PFSK-1 (cell line): ENCODE data around the gene ZSCAN18.

Experiments
- FOXP2 ChIP-seq: optimal IDR thresholded peaks from 2 replicates; pipeline ENCODE3; 2011; ENCODE audit warnings: borderline replicate concordance, control low read depth, inconsistent platforms; ENCODE audit not compliant: insufficient read depth; ENCODE audit errors: extremely low read length, extremely low read depth
- POLR2AphosphoS5 ChIP-seq: IDR thresholded peaks from 2 replicates; pipeline ENCODE4 v1.6.1; 2012; ENCODE audit warnings: low read depth, mild to moderate bottlenecking, control low read depth, low read length, moderate library complexity
- REST ChIP-seq, 2 experiments: IDR thresholded peaks; 2 replicates each; pipeline versions ENCODE4 v1.6.1 to v1.8.0; 2011 to 2012; ENCODE audit warnings: low read depth in 2 of 2, low read length in 2 of 2, control low read depth in 1 of 2, inconsistent platforms in 1 of 2, mild to moderate bottlenecking in 1 of 2, moderate library complexity in 1 of 2; ENCODE audit not compliant: insufficient read depth in 1 of 2
- SIN3A ChIP-seq: IDR thresholded peaks from 2 replicates; pipeline ENCODE4 v1.6.1; 2012; ENCODE audit warnings: mild to moderate bottlenecking, low read length, moderate library complexity, borderline replicate concordance; ENCODE audit not compliant: insufficient read depth
- TAF1 ChIP-seq: IDR thresholded peaks from 2 replicates; pipeline ENCODE4 v1.6.1; 2012; ENCODE audit warnings: low read length, control low read depth, borderline replicate concordance; ENCODE audit not compliant: insufficient read depth

The ZSCAN18 gene

DNA sequence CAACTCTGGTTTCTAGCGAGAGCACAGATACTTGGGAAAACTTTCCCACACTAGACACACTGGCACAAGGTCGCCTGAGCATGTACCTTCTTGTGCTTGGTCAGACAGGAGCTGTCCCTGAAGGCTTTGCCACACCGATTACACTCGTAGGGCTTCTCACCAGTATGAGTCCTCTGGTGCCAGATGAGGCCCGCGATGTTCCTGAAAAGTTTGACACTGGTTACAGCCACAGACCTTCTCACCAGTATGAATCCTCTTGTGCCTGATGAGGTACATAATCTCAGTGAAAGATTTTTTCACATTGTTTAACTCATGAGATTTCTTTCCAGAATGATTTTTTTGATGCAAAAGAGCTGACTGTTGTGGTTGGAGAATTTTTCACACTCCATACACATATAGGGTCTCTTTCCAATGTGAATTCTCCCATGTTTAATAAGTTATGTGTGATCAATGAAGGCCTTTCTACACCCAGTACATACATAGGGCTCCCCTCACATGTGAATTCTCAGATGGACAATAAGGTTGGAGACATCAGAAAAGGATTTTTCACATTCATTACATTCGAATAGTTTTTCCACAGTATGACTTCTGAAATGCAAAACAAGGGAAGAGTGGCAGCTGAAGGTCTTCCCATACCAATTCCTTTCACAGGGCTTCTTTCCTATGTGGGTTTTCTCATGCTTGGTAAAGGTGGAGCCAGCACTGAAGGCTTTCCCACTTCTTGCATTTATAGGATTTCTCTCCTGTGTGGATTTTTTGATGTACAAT is 9.9 kb upstream of the ZSCAN18 start:
- no peak for TF ChIP-seq TAF1
- TF ChIP-seq POLR2AphosphoS5: no peak
- TF ChIP-seq FOXP2: no peak
- no peak for TF ChIP-seq REST (IDR thresholded peaks at IDR 0.05; ENCODE audit: insufficient read depth in 1 of 2, low read depth in 2 of 2, low read length in 2 of 2)
- TF ChIP-seq SIN3A: no peak

DNA sequence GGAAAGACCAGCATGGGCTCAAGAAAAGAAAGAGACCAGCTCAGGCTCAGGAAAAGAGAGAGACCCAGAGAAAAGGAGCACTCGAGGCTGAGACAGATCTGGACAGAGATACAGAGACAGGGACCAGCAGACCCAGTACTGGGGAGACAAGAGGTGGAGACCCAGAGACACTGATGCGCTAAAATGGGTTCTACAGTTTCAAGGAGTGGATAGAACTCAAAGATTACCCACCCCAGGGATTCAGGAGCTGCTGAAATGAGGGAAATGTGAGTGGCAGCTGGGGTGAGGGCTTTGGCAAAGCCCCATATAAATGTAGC is 609 bp upstream of the ZSCAN18 start:
- no peak for TF ChIP-seq REST (IDR thresholded peaks at IDR 0.05; ENCODE audit: insufficient read depth in 1 of 2, low read depth in 2 of 2, low read length in 2 of 2)
- TF ChIP-seq POLR2AphosphoS5: no peak
- TF ChIP-seq TAF1: no peak
- TF ChIP-seq FOXP2: no peak
- no peak for TF ChIP-seq SIN3A

GRCh38 chr19:58097349-58097748 is 682 bp downstream of the ZSCAN18 start:
- TF ChIP-seq POLR2AphosphoS5: no peak
- TF ChIP-seq FOXP2: no peak
- TF ChIP-seq SIN3A: no peak

GRCh38 chr19:58096884-58097283 is 1.1 kb downstream of the ZSCAN18 start:
- TF ChIP-seq FOXP2: no peak
- TF ChIP-seq SIN3A: no peak
- TF ChIP-seq POLR2AphosphoS5: no peak
- no peak for TF ChIP-seq REST (IDR thresholded peaks at IDR 0.05; ENCODE audit: insufficient read depth in 1 of 2, low read depth in 2 of 2, low read length in 2 of 2)
- TF ChIP-seq TAF1: no peak

DNA sequence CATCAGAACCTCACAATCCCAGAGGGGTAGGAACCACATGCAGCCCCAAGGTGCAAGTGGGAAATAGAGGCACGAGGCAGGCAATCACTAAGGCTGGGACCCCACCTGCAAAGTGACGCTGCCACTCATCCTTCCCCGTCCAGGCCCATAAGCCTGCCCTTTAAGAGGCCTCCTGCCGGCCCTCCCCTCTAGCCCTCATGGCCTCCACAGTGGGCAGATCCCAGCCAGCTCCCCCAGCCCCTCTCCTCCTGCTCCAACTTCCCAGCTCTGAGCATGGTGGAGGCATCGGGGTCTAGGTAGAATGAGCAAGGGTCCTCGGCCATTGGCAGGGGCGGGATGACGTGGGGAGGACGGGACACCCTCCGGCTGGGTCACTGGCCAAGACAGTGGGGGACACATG is 2.7 kb downstream of the ZSCAN18 start:
- TF ChIP-seq POLR2AphosphoS5 (no peak), TAF1 (no peak)

- TF ChIP-seq POLR2AphosphoS5: no peak
- TF ChIP-seq TAF1: no peak
- no peak for TF ChIP-seq SIN3A
- no peak for TF ChIP-seq REST (IDR thresholded peaks at IDR 0.05; ENCODE audit: insufficient read depth in 1 of 2, low read depth in 2 of 2, low read length in 2 of 2)
- TF ChIP-seq FOXP2: no peak
These were observed 5.0 kb downstream of the ZSCAN18 start for GRCh38 chr19:58093071-58093470.
